HG03060 (cell line): Measurements from ENCODE around the gene PTPRD.
A peak's percentile ranks its signal among the peaks of the same experiment; 100 is the strongest.

Experiments
- ATAC-seq: cut with Tn5 transposase; IDR thresholded peaks from one replicate; pipeline ENCODE4 v1.9.1; 2021; ENCODE audit warnings: low read depth, moderate number of reproducible peaks; ENCODE audit not compliant: unreplicated experiment

The PTPRD gene

GRCh38 chr9:10612641-10613398, at the start of gene PTPRD:
Gene PTPRD (minus strand): TSS chr9:10613002.
- ATAC-seq: peak; percentile 99

DNA sequence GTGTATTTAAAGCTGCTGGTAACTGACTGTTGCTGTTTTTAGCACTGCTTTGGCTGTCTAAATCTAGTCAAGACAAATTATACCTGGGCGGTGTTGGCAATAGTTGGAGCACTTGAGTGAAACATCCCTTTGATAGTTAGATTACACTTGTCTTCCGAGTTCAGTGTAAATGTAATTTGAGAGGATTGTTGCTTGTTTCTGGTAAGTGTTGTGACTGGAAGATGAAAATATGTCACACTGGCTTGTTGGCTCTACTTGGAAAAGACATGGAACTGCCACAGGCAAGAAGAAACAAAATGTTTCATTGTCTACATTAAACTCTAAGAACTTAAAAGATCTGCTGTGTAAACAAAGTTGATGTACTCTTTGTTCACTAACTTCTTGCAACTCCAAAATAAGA, 49.2 kb upstream of the PTPRD start:
- no peak for ATAC-seq

- no peak for ATAC-seq
Observed at GRCh38 chr9:10661376-10661775, 48.6 kb upstream of the PTPRD start.

DNA sequence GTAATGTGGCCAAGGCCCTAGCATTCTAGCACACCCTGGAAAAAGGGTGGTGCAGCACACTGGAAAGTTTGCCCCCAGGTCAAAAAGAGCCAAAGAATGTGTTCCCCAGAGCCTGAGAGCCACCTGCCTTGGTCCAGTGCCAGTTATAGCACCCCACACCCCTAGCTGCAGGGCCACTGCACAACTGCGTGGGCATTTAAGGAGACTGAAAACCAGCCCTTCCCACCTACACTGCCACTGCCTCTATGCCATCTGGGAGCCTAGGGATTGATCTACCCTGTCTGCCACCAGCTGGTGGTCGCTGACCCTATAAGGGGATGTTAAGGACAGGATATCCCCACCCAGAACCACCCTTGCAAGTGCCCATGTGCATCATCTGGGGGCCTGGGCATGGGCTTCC, 38.2 kb upstream of the PTPRD start:
- no peak for ATAC-seq

DNA sequence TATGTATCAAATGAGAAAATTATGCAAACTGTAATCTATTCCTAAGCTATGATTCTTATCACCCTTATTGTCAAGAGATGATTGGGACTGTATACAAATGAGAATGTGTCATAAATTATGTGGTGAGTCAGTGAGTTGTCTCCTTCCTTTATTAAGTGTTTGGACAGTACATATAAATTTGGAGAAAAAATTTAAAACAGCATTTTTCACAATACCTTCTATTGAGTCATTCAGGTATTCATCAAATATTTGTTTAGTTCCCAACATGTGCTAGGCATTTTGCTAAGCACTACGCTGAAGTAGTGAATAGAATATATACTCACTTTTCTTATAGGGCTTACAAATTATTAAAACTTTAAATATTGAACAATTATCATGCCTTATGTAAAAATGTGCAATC, 36.3 kb upstream of the PTPRD start:
- no peak for ATAC-seq

DNA sequence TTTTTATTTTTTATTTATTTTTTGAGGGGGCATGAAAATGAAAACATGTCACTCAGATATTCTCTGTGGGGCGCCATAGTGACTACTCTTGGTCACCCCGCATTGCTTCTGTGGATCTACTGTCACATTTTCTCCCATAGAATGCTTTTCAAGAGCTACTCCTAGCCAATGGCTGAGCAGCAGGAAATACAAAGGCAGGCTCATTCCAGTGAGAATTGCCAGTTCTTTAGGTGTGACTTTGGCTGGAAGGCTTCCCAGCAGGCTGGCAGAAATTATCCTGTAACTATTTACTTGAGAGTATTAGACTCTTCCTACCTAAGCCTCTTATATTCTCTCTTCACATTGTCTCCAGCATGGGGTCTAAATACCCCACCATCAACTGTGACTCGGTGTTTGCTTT, 21.0 kb upstream of the PTPRD start:
- ATAC-seq: no peak

DNA sequence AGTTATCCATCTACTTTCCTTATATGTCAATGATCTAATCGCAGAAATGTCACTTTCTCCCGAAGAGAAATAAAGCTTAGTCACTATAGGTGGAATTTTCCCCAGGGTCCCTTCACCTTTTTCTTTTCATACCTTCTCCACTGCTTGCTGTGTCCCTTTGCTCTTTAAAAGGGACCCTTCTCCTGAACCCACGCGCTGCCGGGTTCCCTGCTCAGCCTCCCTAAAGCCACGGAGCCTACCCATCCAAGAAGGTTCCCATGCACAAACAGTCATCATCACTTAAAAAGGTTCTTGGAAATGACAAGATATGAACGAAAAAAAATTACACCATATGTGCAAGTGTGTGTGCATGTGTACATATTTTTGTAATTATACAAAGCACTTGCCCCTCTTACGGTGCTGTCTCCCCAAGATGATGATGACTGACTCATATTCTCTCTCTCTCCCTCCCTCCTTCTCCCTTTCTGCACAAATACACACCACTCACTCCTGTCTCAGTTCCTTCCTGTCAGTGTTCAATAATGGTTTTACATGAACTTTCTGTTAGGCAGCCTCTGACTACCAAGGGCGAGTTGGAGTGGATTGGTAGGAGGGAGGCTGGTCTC, 1.5 kb upstream of the PTPRD start:
- no peak for ATAC-seq

DNA sequence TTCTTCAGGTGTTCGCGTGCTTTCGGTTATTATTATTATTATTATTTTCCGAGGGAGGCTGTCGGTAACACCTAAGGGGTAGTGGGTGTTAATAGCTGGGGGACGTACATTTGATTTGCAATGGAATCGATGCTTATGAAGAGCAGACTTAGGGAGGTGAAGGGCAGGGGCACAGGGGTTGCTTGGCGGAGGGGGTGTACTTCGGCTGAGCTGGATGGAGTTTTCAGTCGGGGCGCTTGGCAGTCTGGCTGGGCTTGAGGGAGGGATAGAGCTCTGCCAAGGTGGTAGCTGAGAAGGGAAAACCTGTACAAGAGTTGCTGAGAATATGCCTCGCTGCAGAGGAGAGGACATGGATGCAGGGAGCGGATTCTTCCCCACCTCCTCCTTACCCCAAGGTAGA, 617 bp upstream of the PTPRD start:
- no peak for ATAC-seq

DNA sequence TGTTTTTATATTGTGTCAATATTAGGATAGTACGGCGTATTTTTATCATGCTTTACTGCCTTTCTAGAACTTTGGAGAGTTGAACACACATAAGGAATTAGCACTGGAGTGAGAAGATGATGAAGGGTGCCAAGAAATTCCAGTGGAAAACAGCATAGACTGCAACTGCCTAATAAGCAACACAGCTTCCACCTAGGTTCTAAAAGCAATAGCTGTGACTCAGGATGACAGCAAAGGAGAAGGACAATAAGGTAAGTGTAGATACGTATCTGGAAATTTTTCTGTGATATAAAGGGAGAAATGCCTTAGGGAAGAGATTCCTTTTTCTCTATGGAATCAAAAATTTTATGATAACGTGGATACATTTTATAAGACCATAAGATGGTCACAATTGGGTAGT, 7.4 kb downstream of the PTPRD start:
- ATAC-seq: no peak

GRCh38 chr9:10604927-10605326, 7.9 kb downstream of the PTPRD start:
- ATAC-seq: no peak

GRCh38 chr9:10597801-10598200, 15.0 kb downstream of the PTPRD start:
- ATAC-seq: no peak

DNA sequence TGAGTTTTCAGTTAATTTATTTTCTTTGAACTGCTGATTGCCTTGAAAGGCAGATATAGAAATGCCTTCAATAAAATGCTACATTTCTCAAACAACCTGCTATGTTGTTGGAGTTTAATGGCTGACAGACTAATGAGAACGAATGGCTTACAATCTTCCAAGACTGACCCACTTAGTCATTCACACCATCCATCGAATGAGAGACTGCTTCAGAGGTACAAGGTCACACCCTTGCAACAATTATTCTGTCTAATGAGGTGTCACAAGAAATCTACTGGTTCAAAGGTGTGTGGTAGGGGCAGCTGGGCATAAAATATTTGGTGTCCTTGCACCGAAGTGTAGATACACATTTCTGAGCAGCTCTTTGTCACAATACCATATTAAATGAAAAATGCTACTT, 18.3 kb downstream of the PTPRD start:
- no peak for ATAC-seq

DNA sequence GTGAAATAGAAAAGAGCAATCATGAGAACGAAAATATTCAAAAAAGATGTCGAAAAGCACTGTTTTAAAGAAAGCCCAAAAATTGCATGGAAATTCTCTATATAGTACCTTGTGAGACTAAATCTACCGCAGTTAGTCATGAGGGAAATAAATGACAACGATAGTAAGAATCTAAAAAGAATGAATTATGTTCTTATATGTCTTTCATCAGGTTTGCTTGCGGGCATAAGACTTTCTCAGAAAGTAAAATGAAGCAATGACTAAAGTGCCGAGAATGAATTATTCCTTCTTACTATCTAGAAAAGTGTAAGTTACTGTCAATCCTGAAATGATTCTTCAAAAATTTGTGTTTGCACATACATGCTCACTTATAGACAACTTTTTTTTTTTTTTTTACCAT, 26.4 kb downstream of the PTPRD start:
- ATAC-seq: no peak

GRCh38 chr9:10571699-10572098, 41.1 kb downstream of the PTPRD start:
- ATAC-seq: no peak

- no peak for ATAC-seq
Observed at GRCh38 chr9:10566848-10567247, 46.0 kb downstream of the PTPRD start.

GRCh38 chr9:10562581-10563343, 50.0 kb downstream of the PTPRD start:
- ATAC-seq: no peak

- no peak for ATAC-seq
Observed at GRCh38 chr9:10548348-10548747, 64.5 kb downstream of the PTPRD start.

- ATAC-seq: no peak
Observed at GRCh38 chr9:10538073-10538472, 74.7 kb downstream of the PTPRD start.

DNA sequence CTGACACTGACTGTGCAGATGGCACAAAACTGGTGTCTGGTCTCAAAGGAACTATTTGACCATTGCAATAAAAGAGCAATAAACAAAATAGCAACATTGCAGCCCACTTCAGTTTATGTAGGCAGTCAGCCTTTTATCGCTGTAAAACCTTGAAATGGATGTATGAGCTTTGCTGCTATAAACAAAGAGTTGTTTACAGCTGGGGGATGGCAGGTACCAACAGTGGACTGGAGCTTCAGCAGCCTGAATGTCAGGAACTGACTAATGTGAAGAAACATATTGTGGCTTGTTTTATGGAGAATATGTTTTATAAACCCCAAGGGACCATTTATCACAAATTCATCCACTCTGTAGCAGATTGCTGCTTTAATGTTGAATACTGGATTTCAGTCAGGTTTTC, 78.0 kb downstream of the PTPRD start:
- ATAC-seq: no peak

DNA sequence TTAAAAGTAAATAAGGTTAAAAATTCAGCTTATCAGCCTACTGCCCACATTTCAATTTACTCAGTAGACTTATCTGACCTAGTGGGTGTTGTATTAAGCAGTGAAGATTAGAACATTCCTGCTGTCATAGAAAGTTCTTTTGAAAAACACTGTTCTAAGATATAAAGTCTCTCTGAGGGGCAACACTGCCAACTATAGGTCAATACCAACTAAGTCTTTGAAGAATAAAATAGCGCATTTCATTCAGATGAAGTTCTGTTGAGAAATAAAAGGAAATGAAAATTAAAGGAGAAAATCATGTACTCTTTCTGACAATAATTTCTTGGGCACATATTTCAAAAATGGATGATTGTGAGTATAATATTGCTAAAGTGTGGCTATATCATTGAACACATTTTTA, 86.8 kb downstream of the PTPRD start:
- ATAC-seq: no peak

DNA sequence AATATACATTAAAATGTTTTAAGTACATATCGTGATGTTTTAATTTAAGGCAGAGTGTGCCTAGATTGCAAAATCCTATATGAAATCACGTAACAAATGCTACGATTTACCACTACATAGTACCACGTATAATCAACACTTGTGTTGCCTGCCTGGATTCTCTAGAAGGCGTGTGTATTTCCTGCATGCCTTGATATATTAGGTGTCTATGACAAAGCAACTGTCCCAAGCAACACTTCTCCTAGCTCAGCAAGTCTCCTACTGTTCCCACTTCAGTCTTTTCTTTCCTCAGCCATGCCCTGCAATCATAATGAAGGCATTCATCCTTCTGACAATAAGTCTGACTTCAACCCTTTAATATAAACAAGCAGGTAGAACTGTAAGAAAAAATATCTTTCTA, 89.6 kb downstream of the PTPRD start:
- no peak for ATAC-seq

- ATAC-seq: no peak
Observed at GRCh38 chr9:10512144-10512543, 100.7 kb downstream of the PTPRD start.
